Measurements from ENCODE around the gene SOX6. TPM values are rescaled to one million over a fixed set of nuclear protein-coding genes. Genes with fewer than 3 reads are reported as not detected.
"Not testable (repeated sequence)": the region's sequence is repeated elsewhere in the genome, so short reads cannot be mapped to it uniquely, and the experiment has no call there.

Gene SOX6
- polyA plus RNA-seq, 1 donor (not counting 4 experiments of a cell fraction or from before 2014, with no cell fraction given): 6.0 TPM

DNA sequence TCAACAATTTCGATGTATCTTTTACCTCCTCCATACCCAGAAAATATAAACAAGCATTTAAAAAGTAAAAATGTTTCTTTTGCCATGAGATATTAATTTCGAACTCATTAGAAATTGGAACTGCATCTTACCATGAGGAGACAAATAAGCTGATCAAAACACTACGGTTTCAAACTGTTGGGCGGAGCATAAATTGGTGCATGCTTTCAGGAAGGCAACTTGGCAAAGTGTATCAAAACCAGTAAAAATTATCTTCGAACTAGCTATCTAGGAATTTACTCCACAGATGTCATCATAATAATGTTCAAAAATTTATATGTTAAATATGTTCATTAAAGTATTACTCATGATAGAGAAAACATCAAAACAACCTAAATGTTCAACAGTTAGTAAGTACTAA is 21.4 kb upstream of the SOX6 start:
- Histone ChIP-seq H3K27ac (ENCODE audit: control insufficient read depth, insufficient read depth, low read length) (no peak overlapping the region), H3K27me3 (ENCODE audit: control insufficient read depth, extremely low read depth, insufficient read depth, low read length) (no peaks in the 10 kb centered on the region), H3K9me1 (ENCODE audit: control insufficient read depth, extremely low read depth, insufficient read depth, low read length) (no peaks in the 10 kb centered on the region), H3K4me1 (ENCODE audit: control insufficient read depth, extremely low read depth, insufficient read depth, low read length) (no peaks in the 10 kb centered on the region), H3K9ac (ENCODE audit: control insufficient read depth, extremely low read depth, insufficient read depth, low read length) (no peak overlapping the region), H3K79me2 (ENCODE audit: control insufficient read depth, insufficient read depth, low read length) (no peaks in the 10 kb centered on the region), H4K20me1 (ENCODE audit: control insufficient read depth, extremely low read depth, insufficient read depth, low read length) (no peaks in the 10 kb centered on the region), H3K4me3 (ENCODE audit: control insufficient read depth in 2 of 3, extremely low read depth in 1 of 3, insufficient read depth in 2 of 3, low read depth in 1 of 3, low read length in 3 of 3) (no peak overlapping the region), H3K9me3 (ENCODE audit: control insufficient read depth, low read depth, low read length) (no peaks in the 10 kb centered on the region), H3K36me3 (ENCODE audit: control insufficient read depth in 2 of 2, extremely low read depth in 1 of 2, insufficient read depth in 2 of 2, low read length in 2 of 2) (no peaks in the 10 kb centered on the region), H3K4me2 (ENCODE audit: control insufficient read depth, extremely low read depth, insufficient read depth, low read depth, low read length) (no peak overlapping the region), H2AFZ (ENCODE audit: control insufficient read depth, low read length) (no peak overlapping the region)
- dilution Hi-C loops (cut with MboI; ENCODE audit: extremely low pct_ligation_motif_present, low sequenced_read_pairs): no loop called here
- TF ChIP-seq, protein P1, sequence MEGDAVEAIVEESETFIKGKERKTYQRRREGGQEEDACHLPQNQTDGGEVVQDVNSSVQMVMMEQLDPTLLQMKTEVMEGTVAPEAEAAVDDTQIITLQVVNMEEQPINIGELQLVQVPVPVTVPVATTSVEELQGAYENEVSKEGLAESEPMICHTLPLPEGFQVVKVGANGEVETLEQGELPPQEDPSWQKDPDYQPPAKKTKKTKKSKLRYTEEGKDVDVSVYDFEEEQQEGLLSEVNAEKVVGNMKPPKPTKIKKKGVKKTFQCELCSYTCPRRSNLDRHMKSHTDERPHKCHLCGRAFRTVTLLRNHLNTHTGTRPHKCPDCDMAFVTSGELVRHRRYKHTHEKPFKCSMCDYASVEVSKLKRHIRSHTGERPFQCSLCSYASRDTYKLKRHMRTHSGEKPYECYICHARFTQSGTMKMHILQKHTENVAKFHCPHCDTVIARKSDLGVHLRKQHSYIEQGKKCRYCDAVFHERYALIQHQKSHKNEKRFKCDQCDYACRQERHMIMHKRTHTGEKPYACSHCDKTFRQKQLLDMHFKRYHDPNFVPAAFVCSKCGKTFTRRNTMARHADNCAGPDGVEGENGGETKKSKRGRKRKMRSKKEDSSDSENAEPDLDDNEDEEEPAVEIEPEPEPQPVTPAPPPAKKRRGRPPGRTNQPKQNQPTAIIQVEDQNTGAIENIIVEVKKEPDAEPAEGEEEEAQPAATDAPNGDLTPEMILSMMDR (optimal IDR thresholded peaks at IDR 0.05 in 1 of 3, IDR thresholded peaks at IDR 0.05 in 1 of 3, conservative IDR thresholded peaks at IDR 0.05 in 1 of 3; ENCODE audit: extremely low read depth in 1 of 3, insufficient read depth in 2 of 3, low read length in 3 of 3): no peak
- no peak for TF ChIP-seq EZH2 (IDR thresholded peaks at IDR 0.05; ENCODE audit: low read length)
- FAIRE-seq (no peak), DNase-seq (ENCODE audit: low read depth, low spot score) (no peak)

DNA sequence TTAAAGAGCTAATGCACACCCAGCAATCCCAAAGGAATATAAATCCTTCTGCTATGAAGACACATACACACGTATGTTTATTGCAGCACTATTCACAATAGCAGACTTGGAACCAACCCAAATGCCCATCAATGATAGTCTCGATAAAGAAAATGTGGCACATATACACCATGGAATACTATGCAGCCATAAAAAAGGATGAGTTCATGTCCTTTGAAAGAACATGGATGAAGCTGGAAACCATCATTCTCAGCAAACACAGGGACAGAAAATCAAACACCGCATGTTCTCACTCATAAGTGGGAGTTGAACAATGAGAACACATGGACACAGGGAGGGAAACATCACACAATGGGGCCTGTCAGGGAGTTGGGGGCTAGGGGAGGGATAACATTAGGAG is 19.3 kb upstream of the SOX6 start:
- DNase-seq (ENCODE audit: low read depth, low spot score); dilution Hi-C loops (cut with MboI; ENCODE audit: extremely low pct_ligation_motif_present, low sequenced_read_pairs); H3K4me1 ChIP-seq (ENCODE audit: control insufficient read depth, extremely low read depth, insufficient read depth, low read length); H3K4me3 ChIP-seq (ENCODE audit: control insufficient read depth in 2 of 3, extremely low read depth in 1 of 3, insufficient read depth in 2 of 3, low read depth in 1 of 3, low read length in 3 of 3); H3K9me3 ChIP-seq (ENCODE audit: control insufficient read depth, low read depth, low read length); H3K79me2 ChIP-seq (ENCODE audit: control insufficient read depth, insufficient read depth, low read length); H4K20me1 ChIP-seq (ENCODE audit: control insufficient read depth, extremely low read depth, insufficient read depth, low read length); FAIRE-seq; H3K27me3 ChIP-seq (ENCODE audit: control insufficient read depth, extremely low read depth, insufficient read depth, low read length); H2AFZ ChIP-seq (ENCODE audit: control insufficient read depth, low read length); H3K9ac ChIP-seq (ENCODE audit: control insufficient read depth, extremely low read depth, insufficient read depth, low read length); H3K27ac ChIP-seq (ENCODE audit: control insufficient read depth, insufficient read depth, low read length); H3K36me3 ChIP-seq (ENCODE audit: control insufficient read depth in 2 of 2, extremely low read depth in 1 of 2, insufficient read depth in 2 of 2, low read length in 2 of 2); H3K4me2 ChIP-seq (ENCODE audit: control insufficient read depth, extremely low read depth, insufficient read depth, low read depth, low read length); H3K9me1 ChIP-seq (ENCODE audit: control insufficient read depth, extremely low read depth, insufficient read depth, low read length): not testable (repeated sequence)

DNA sequence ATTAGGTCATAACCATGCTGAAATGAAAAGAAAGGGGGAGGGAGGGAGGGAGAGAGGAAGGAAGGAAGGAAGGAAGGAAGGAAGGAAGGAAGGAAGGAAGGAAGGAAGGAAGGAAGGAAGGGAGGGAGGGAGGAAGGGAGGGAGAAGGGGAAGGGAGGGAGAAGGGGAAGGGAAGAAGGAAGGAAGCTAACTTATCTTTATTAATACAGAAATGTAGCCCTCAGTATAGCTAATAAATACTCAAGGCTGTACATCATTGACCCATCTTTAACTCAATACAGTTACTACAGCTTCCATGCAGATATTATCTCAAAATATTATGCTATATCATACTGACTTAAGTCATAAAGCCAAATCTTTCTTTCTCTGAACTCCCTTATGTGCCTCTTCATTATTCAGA is 17.4 kb upstream of the SOX6 start:
- dilution Hi-C loops (cut with MboI; ENCODE audit: extremely low pct_ligation_motif_present, low sequenced_read_pairs): no loop called here
- no peak overlapping the region for H3K4me2 ChIP-seq (ENCODE audit: control insufficient read depth, extremely low read depth, insufficient read depth, low read depth, low read length)

More for the DNA sequence above, 17.4 kb upstream of the SOX6 start:
- Histone ChIP-seq H3K27ac (ENCODE audit: control insufficient read depth, insufficient read depth, low read length) (no peak overlapping the region), H3K79me2 (ENCODE audit: control insufficient read depth, insufficient read depth, low read length) (no peaks in the 10 kb centered on the region), H3K27me3 (ENCODE audit: control insufficient read depth, extremely low read depth, insufficient read depth, low read length) (no peaks in the 10 kb centered on the region), H4K20me1 (ENCODE audit: control insufficient read depth, extremely low read depth, insufficient read depth, low read length) (no peaks in the 10 kb centered on the region), H2AFZ (ENCODE audit: control insufficient read depth, low read length) (no peak overlapping the region), H3K9me3 (ENCODE audit: control insufficient read depth, low read depth, low read length) (no peaks in the 10 kb centered on the region), H3K4me1 (ENCODE audit: control insufficient read depth, extremely low read depth, insufficient read depth, low read length) (no peaks in the 10 kb centered on the region), H3K9ac (ENCODE audit: control insufficient read depth, extremely low read depth, insufficient read depth, low read length) (no peak overlapping the region), H3K4me3 (ENCODE audit: control insufficient read depth in 2 of 3, extremely low read depth in 1 of 3, insufficient read depth in 2 of 3, low read depth in 1 of 3, low read length in 3 of 3) (no peak overlapping the region), H3K9me1 (ENCODE audit: control insufficient read depth, extremely low read depth, insufficient read depth, low read length) (no peaks in the 10 kb centered on the region), H3K36me3 (ENCODE audit: control insufficient read depth in 2 of 2, extremely low read depth in 1 of 2, insufficient read depth in 2 of 2, low read length in 2 of 2) (no peaks in the 10 kb centered on the region)
- no peak for TF ChIP-seq EZH2 (IDR thresholded peaks at IDR 0.05; ENCODE audit: low read length)
- TF ChIP-seq, protein P1 (optimal IDR thresholded peaks at IDR 0.05 in 1 of 3, IDR thresholded peaks at IDR 0.05 in 1 of 3, conservative IDR thresholded peaks at IDR 0.05 in 1 of 3; ENCODE audit: extremely low read depth in 1 of 3, insufficient read depth in 2 of 3, low read length in 3 of 3): no peak
- no peak for FAIRE-seq
- DNase-seq (ENCODE audit: low read depth, low spot score): no peak

Measured in keratinocyte (primary cell).